HepG2 (cell line): ENCODE data around the gene METTL4. TPM values are rescaled to one million over a fixed set of nuclear protein-coding genes. Genes with fewer than 3 reads are reported as not detected.

Source experiments
- DMAP1 ChIP-seq: IDR thresholded peaks from 2 replicates; pipeline ENCODE4 v1.6.1; 2016
- DMTF1 ChIP-seq: sonication (generic); formaldehyde crosslinking; IDR thresholded peaks from 2 replicates; pipeline ENCODE4 v1.4.0; 2020; ENCODE audit warnings: mild to moderate bottlenecking, missing genetic modification reagents
- E2F2 ChIP-seq: sonication (generic); formaldehyde crosslinking; IDR thresholded peaks from 2 replicates; pipeline ENCODE4 v1.4.0; 2020; ENCODE audit warnings: missing genetic modification reagents, borderline replicate concordance
- ISL2 ChIP-seq: sonication (generic); formaldehyde crosslinking; IDR thresholded peaks from 2 replicates; pipeline ENCODE4 v1.5.0; 2020; ENCODE audit warnings: missing genetic modification reagents
- NCOA2 ChIP-seq: sonication (generic); formaldehyde crosslinking; IDR thresholded peaks from 2 replicates; pipeline ENCODE4 v1.8.0; 2022; ENCODE audit warnings: inconsistent platforms
- RARA ChIP-seq: IDR thresholded peaks from 2 replicates; pipeline ENCODE4 v1.6.1; 2016; ENCODE audit warnings: missing genetic modification reagents, missing compliant biosample characterization
- RCOR2 ChIP-seq: IDR thresholded peaks from 2 replicates; pipeline ENCODE4 v1.6.1; 2016; ENCODE audit warnings: missing biosample characterization, missing genetic modification reagents
- SETDB1 ChIP-seq: sonication (generic); formaldehyde crosslinking; IDR thresholded peaks from 2 replicates; pipeline ENCODE4 v1.5.1; 2020; ENCODE audit warnings: missing genetic modification reagents, mild to moderate bottlenecking, borderline replicate concordance
- ZBTB8A ChIP-seq: sonication (generic); formaldehyde crosslinking; IDR thresholded peaks from 2 replicates; pipeline ENCODE4 v1.4.0; 2020; ENCODE audit warnings: mild to moderate bottlenecking, low read depth, missing genetic modification reagents, borderline replicate concordance
- ZNF17 ChIP-seq: sonication (generic); formaldehyde crosslinking; IDR thresholded peaks from 2 replicates; pipeline ENCODE4 v1.5.0; 2020; ENCODE audit warnings: mild to moderate bottlenecking, missing genetic modification reagents
- ZNF260 ChIP-seq: sonication (generic); formaldehyde crosslinking; IDR thresholded peaks from 2 replicates; pipeline ENCODE4 v1.4.0; 2020; ENCODE audit warnings: missing genetic modification reagents, low read depth, mild to moderate bottlenecking, borderline replicate concordance
- ZNF496 ChIP-seq: sonication (generic); formaldehyde crosslinking; IDR thresholded peaks from 2 replicates; pipeline ENCODE4 v1.8.1; 2023; ENCODE audit warnings: mild to moderate bottlenecking, moderate library complexity, missing genetic modification reagents; ENCODE audit not compliant: insufficient replicate concordance
- polyA plus RNA-seq, 8 experiments: library from polyadenylated mRNA; depleted of rRNA in 3 of 8; stranded (reverse) in 7 of 8; unstranded in 1 of 8; fragments of >200 nt; fragmentation: Illumina TruSeq in 4 of 8; extraction: Trizol in 4 of 8; gene quantifications; 2 replicates each; pipeline versions ENCODE4 v1.2.1 to v1.2.3, GENCODE V29; 2011 to 2016; ENCODE audit warnings: low read depth in 4 of 8, missing spikeins in 1 of 8, mixed read lengths in 1 of 8; ENCODE audit not compliant: insufficient read depth in 1 of 8
- total RNA-seq, 5 experiments: library from RNA; depleted of rRNA; stranded (reverse); fragments of >200 nt; fragmentation: Illumina TruSeq; extraction: Trizol; gene quantifications; 2 replicates each; pipeline ENCODE4 v1.2.3, GENCODE V29; 2016; ENCODE audit warnings: low read depth in 1 of 5
- TF ChIP-seq, protein P1 (sequence below): IDR thresholded peaks from 2 replicates; pipeline ENCODE4 v1.6.1; 2016; ENCODE audit warnings: missing biosample characterization, missing genetic modification reagents, low read depth
- TF ChIP-seq, protein P2 (sequence below): fragments of 450-650 bp; IDR thresholded peaks from 2 replicates; pipeline ENCODE4 v1.6.1; 2017
- TF ChIP-seq, protein P3 (sequence below): sonication (generic); formaldehyde crosslinking; IDR thresholded peaks from 2 replicates; pipeline ENCODE4 v1.5.0; 2020; ENCODE audit warnings: missing genetic modification reagents
- TF ChIP-seq, protein P4 (sequence below): fragments of 450-650 bp; IDR thresholded peaks from 2 replicates; pipeline ENCODE4 v1.6.1; 2017; ENCODE audit warnings: mild to moderate bottlenecking

Gene METTL4
- total and polyA plus RNA-seq, 2 of the 13 experiments (the other 11 are each of a cell fraction or from before 2014, with no cell fraction given), result 6.8 to 8.1 TPM

DNA sequence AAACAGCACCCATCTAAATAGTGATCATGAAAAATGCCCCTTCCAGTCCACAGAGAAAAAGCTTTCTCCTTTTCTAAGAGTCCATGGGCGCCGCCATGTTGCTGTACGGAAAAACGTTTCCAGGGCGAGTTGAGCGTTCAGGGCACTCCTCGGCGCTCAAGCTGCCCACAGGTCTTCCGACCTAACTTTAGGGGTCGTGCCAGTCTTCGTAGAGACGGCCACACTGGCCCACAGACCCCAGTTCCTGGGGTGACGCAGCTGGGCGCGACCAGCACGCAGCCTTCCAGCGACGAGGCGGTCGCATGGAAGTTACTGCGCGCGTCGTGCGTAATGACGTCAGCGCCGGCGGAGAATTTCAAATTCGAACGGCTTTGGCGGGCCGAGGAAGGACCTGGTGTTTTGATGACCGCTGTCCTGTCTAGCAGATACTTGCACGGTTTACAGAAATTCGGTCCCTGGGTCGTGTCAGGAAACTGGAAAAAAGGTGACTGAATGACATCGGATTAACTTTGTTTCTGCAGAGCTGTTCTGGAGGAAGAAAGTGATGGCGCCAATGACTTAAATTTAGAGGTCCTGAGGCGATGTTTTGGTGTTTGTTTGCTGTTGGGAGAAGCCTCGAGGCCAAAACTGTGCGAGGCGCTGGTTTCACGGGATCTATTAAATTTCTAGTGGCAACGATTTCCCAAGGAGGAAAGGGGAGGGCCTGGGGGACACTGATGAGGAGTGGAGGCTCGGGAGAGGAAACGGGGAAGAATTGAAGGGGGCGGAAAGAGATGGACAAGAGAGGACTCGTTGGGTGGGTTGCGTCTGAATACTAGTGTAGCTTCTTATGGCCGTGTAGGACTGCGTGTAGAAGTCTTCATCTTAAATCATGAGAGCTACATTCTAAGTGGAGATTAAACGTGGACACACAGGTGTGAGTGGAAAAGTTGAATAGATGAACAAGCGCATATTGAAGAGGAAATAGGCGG, at the start of gene METTL4, which contains the start of gene NDC80 (continued):
- TF ChIP-seq E2F2 (CRISPR knock-in tag), result peak; percentile 99; the same call in 1 of the 2 replicates
- peak; percentile 27; the same call in 1 of the 2 replicates for TF ChIP-seq NCOA2 (CRISPR knock-in tag)
- no peak for TF ChIP-seq ZNF17 (CRISPR knock-in tag)
- TF ChIP-seq RCOR2 (CRISPR knock-in tag), result no peak
- TF ChIP-seq ZBTB8A (CRISPR knock-in tag), result no peak
- TF ChIP-seq, protein P1, sequence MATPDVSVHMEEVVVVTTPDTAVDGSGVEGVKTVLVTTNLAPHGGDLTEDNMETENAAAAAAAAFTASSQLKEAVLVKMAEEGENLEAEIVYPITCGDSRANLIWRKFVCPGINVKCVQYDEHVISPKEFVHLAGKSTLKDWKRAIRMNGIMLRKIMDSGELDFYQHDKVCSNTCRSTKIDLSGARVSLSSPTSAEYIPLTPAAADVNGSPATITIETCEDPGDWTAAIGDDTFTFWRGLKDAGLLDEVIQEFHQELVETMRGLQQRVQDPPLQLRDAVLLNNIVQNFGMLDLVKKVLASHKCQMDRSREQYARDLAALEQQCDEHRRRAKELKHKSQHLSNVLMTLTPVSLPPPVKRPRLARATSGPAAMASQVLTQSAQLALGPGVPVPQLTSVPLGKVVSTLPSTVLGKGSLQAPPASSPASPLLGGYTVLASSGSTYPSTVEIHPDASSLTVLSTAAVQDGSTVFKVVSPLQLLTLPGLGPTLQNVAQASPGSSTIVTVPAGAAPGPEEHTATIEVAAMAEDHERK (CRISPR knock-in tag), result peak; percentile 100
- 0 out of 2 replicates have a peak, but pooled peaks have one; percentile 7 for TF ChIP-seq RARA (CRISPR knock-in tag)
- no peak for TF ChIP-seq DMTF1 (CRISPR knock-in tag)
- TF ChIP-seq DMAP1 (CRISPR knock-in tag), result peak; percentile 95
- TF ChIP-seq, protein P2, sequence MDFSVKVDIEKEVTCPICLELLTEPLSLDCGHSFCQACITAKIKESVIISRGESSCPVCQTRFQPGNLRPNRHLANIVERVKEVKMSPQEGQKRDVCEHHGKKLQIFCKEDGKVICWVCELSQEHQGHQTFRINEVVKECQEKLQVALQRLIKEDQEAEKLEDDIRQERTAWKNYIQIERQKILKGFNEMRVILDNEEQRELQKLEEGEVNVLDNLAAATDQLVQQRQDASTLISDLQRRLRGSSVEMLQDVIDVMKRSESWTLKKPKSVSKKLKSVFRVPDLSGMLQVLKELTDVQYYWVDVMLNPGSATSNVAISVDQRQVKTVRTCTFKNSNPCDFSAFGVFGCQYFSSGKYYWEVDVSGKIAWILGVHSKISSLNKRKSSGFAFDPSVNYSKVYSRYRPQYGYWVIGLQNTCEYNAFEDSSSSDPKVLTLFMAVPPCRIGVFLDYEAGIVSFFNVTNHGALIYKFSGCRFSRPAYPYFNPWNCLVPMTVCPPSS, result no peak
- TF ChIP-seq, protein P3, sequence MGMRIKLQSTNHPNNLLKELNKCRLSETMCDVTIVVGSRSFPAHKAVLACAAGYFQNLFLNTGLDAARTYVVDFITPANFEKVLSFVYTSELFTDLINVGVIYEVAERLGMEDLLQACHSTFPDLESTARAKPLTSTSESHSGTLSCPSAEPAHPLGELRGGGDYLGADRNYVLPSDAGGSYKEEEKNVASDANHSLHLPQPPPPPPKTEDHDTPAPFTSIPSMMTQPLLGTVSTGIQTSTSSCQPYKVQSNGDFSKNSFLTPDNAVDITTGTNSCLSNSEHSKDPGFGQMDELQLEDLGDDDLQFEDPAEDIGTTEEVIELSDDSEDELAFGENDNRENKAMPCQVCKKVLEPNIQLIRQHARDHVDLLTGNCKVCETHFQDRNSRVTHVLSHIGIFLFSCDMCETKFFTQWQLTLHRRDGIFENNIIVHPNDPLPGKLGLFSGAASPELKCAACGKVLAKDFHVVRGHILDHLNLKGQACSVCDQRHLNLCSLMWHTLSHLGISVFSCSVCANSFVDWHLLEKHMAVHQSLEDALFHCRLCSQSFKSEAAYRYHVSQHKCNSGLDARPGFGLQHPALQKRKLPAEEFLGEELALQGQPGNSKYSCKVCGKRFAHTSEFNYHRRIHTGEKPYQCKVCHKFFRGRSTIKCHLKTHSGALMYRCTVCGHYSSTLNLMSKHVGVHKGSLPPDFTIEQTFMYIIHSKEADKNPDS (CRISPR knock-in tag), result no peak
- TF ChIP-seq ZNF260 (CRISPR knock-in tag), result no peak
- no peak for TF ChIP-seq SETDB1 (CRISPR knock-in tag)
- TF ChIP-seq, protein P4, sequence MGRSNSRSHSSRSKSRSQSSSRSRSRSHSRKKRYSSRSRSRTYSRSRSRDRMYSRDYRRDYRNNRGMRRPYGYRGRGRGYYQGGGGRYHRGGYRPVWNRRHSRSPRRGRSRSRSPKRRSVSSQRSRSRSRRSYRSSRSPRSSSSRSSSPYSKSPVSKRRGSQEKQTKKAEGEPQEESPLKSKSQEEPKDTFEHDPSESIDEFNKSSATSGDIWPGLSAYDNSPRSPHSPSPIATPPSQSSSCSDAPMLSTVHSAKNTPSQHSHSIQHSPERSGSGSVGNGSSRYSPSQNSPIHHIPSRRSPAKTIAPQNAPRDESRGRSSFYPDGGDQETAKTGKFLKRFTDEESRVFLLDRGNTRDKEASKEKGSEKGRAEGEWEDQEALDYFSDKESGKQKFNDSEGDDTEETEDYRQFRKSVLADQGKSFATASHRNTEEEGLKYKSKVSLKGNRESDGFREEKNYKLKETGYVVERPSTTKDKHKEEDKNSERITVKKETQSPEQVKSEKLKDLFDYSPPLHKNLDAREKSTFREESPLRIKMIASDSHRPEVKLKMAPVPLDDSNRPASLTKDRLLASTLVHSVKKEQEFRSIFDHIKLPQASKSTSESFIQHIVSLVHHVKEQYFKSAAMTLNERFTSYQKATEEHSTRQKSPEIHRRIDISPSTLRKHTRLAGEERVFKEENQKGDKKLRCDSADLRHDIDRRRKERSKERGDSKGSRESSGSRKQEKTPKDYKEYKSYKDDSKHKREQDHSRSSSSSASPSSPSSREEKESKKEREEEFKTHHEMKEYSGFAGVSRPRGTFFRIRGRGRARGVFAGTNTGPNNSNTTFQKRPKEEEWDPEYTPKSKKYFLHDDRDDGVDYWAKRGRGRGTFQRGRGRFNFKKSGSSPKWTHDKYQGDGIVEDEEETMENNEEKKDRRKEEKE, result no peak
- TF ChIP-seq ZNF496, result peak; percentile 47
- peak; percentile 62 for TF ChIP-seq ISL2 (CRISPR knock-in tag)
